ENCODE data around the gene ROR2.
A peak's percentile ranks its signal among the peaks of the same experiment; 100 is the strongest.

The ROR2 gene

DNA sequence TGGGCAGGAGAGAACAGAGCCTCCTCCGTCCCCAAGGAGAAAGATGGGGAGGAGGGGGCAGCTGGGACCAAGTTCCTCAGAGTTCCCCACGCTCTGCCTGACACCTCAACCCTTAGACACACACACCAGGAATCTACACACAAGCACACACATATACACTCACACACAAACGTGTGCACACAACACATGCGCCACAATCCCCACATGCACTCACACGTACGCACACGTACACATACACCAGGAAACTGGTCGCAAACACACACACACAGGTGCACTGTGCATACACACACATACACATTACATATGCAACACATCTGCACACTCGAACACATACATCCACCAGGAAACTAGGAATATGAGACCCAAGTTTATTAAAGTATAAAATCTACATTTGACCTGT lies 50.4 kb downstream of the ROR2 start:
- ATAC-seq: no peak
- TF ChIP-seq, protein P1, sequence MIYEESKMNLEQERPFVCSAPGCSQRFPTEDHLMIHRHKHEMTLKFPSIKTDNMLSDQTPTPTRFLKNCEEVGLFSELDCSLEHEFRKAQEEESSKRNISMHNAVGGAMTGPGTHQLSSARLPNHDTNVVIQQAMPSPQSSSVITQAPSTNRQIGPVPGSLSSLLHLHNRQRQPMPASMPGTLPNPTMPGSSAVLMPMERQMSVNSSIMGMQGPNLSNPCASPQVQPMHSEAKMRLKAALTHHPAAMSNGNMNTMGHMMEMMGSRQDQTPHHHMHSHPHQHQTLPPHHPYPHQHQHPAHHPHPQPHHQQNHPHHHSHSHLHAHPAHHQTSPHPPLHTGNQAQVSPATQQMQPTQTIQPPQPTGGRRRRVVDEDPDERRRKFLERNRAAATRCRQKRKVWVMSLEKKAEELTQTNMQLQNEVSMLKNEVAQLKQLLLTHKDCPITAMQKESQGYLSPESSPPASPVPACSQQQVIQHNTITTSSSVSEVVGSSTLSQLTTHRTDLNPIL (CRISPR knock-in tag; IDR thresholded peaks at IDR 0.05; ENCODE audit: low read depth): no peak
- TF ChIP-seq, protein P2, sequence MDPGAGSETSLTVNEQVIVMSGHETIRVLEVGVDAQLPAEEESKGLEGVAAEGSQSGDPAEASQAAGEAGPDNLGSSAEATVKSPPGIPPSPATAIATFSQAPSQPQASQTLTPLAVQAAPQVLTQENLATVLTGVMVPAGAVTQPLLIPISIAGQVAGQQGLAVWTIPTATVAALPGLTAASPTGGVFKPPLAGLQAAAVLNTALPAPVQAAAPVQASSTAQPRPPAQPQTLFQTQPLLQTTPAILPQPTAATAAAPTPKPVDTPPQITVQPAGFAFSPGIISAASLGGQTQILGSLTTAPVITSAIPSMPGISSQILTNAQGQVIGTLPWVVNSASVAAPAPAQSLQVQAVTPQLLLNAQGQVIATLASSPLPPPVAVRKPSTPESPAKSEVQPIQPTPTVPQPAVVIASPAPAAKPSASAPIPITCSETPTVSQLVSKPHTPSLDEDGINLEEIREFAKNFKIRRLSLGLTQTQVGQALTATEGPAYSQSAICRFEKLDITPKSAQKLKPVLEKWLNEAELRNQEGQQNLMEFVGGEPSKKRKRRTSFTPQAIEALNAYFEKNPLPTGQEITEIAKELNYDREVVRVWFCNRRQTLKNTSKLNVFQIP (CRISPR knock-in tag; IDR thresholded peaks at IDR 0.05; ENCODE audit: borderline replicate concordance, low read depth): no peak
- TF ChIP-seq CSDC2 (CRISPR knock-in tag; IDR thresholded peaks at IDR 0.05) (no peak), OSR1 (CRISPR knock-in tag; IDR thresholded peaks at IDR 0.05) (no peak), ZC3H10 (CRISPR knock-in tag; IDR thresholded peaks at IDR 0.05) (no peak), PPARA (CRISPR knock-in tag; IDR thresholded peaks at IDR 0.05; ENCODE audit: borderline replicate concordance) (no peak), ZNF70 (CRISPR knock-in tag; IDR thresholded peaks at IDR 0.05) (no peak), RARB (CRISPR knock-in tag; IDR thresholded peaks at IDR 0.05) (no peak), ISL1 (CRISPR knock-in tag; IDR thresholded peaks at IDR 0.05) (no peak), ZNF8 (CRISPR knock-in tag; IDR thresholded peaks at IDR 0.05) (no peak), TOX (CRISPR knock-in tag; IDR thresholded peaks at IDR 0.05; ENCODE audit: borderline replicate concordance) (no peak), BACH2 (CRISPR knock-in tag; IDR thresholded peaks at IDR 0.05; ENCODE audit: borderline replicate concordance) (no peak), ESRRG (CRISPR knock-in tag; IDR thresholded peaks at IDR 0.05) (no peak), SNAI2 (CRISPR knock-in tag; IDR thresholded peaks at IDR 0.05) (no peak), ARNTL (CRISPR knock-in tag; IDR thresholded peaks at IDR 0.05; ENCODE audit: borderline replicate concordance, low read depth) (no peak)
- TF ChIP-seq, protein P3, sequence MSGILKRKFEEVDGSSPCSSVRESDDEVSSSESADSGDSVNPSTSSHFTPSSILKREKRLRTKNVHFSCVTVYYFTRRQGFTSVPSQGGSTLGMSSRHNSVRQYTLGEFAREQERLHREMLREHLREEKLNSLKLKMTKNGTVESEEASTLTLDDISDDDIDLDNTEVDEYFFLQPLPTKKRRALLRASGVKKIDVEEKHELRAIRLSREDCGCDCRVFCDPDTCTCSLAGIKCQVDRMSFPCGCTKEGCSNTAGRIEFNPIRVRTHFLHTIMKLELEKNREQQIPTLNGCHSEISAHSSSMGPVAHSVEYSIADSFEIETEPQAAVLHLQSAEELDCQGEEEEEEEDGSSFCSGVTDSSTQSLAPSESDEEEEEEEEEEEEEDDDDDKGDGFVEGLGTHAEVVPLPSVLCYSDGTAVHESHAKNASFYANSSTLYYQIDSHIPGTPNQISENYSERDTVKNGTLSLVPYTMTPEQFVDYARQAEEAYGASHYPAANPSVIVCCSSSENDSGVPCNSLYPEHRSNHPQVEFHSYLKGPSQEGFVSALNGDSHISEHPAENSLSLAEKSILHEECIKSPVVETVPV (CRISPR knock-in tag; IDR thresholded peaks at IDR 0.05): no peak

DNA sequence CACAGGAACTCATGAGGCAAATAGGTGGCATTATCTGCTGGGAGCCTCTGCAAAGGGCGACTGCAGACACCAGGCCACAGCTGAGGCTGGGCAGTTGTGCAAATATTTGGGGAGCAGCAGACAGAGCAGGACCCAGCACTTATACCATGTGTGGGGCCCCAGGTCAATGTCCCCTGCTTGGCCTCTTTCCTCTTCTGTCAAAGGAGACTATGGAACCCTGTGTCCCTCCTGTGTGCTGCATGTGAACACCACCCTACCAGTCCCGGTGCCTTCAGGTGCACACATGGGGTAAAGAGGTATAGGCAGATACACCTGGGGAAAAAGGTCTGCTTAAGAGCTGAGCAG lies 50.8 kb downstream of the ROR2 start:
- TF ChIP-seq, protein P4, sequence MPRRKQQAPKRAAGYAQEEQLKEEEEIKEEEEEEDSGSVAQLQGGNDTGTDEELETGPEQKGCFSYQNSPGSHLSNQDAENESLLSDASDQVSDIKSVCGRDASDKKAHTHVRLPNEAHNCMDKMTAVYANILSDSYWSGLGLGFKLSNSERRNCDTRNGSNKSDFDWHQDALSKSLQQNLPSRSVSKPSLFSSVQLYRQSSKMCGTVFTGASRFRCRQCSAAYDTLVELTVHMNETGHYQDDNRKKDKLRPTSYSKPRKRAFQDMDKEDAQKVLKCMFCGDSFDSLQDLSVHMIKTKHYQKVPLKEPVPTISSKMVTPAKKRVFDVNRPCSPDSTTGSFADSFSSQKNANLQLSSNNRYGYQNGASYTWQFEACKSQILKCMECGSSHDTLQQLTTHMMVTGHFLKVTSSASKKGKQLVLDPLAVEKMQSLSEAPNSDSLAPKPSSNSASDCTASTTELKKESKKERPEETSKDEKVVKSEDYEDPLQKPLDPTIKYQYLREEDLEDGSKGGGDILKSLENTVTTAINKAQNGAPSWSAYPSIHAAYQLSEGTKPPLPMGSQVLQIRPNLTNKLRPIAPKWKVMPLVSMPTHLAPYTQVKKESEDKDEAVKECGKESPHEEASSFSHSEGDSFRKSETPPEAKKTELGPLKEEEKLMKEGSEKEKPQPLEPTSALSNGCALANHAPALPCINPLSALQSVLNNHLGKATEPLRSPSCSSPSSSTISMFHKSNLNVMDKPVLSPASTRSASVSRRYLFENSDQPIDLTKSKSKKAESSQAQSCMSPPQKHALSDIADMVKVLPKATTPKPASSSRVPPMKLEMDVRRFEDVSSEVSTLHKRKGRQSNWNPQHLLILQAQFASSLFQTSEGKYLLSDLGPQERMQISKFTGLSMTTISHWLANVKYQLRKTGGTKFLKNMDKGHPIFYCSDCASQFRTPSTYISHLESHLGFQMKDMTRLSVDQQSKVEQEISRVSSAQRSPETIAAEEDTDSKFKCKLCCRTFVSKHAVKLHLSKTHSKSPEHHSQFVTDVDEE (CRISPR knock-in tag; IDR thresholded peaks at IDR 0.05): no peak
- TF ChIP-seq TCF4 (CRISPR knock-in tag; IDR thresholded peaks at IDR 0.05; ENCODE audit: borderline replicate concordance): 0 out of 2 replicates have a peak, but pooled peaks have one; percentile 6
- ATAC-seq: no peak

DNA sequence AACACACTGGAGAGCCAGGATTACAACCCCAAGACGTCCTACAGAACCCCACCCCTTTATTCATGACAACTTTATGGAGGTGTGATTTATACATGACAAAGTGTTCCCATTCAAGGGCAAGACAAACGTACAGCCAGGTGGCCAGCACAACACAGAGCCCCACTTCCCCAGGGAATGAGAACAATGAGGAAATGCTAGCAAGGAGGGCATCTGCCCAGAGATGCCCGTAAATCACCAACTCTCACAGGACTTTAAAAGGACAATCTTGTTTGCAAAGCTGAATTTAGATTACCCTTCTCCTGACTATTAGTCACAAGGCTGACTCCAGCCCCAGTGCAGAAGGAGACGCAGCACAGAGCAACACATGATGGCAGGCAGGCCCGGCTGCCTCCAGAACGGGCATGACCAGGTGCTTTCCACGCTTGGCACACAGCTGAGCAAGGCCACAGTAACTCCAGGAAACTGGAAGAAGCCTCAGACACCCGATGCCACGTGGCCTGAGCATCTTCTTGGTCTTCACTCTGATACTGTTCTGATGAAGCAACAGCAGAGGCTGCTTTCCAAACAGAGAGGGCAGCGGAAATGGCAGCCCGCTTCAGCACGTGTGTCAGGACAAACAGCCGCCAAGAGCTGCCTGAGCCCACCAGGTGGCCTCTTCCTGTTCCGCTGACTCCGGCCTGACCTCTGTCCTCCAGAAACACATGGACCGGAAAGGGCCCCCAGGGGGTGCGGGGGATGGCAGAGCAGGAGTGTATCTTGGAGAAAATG lies 51.4 kb downstream of the ROR2 start:
- TF ChIP-seq SNAI2 (CRISPR knock-in tag; IDR thresholded peaks at IDR 0.05) (no peak), ZNF70 (CRISPR knock-in tag; IDR thresholded peaks at IDR 0.05) (0 out of 2 replicates have a peak, but pooled peaks have one; percentile 45), ISL1 (CRISPR knock-in tag; IDR thresholded peaks at IDR 0.05) (peak; percentile 72), TCF4 (CRISPR knock-in tag; IDR thresholded peaks at IDR 0.05; ENCODE audit: borderline replicate concordance) (0 out of 2 replicates have a peak, but pooled peaks have one; percentile 30)
- TF ChIP-seq, protein P3 (CRISPR knock-in tag; IDR thresholded peaks at IDR 0.05): no peak
- ATAC-seq: peak; percentile 6; the same call in 1 of the 3 replicates

DNA sequence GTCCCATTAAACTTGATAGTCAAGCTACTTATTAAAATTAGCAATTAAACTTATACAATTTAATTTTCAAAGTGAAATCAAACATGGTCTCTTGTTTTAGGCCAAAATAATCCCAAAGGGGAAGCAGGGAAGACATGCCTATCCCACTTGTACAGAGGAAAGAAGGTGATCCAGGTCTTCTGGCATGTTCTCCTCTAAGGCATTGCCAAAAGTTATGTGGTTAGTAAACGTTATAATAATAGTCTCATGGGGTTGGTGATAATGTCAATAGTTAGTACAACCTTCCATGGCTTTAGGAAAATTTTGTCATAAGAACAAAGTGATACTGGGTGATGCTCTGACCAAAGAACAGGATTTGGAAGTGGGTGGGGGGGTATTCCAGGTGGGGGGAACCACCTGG lies 52.8 kb downstream of the ROR2 start:
- TF ChIP-seq, protein P3 (CRISPR knock-in tag; IDR thresholded peaks at IDR 0.05): no peak
- no peak for TF ChIP-seq TOX (CRISPR knock-in tag; IDR thresholded peaks at IDR 0.05; ENCODE audit: borderline replicate concordance)
- TF ChIP-seq BACH2 (CRISPR knock-in tag; IDR thresholded peaks at IDR 0.05; ENCODE audit: borderline replicate concordance): no peak
- TF ChIP-seq ZNF8 (CRISPR knock-in tag; IDR thresholded peaks at IDR 0.05): no peak
- no peak for TF ChIP-seq RARB (CRISPR knock-in tag; IDR thresholded peaks at IDR 0.05)
- no peak for TF ChIP-seq ZFP3 (CRISPR knock-in tag; IDR thresholded peaks at IDR 0.05)
- no peak for TF ChIP-seq CSDC2 (CRISPR knock-in tag; IDR thresholded peaks at IDR 0.05)
- no peak for TF ChIP-seq ZNF70 (CRISPR knock-in tag; IDR thresholded peaks at IDR 0.05)
- no peak for TF ChIP-seq SNAI2 (CRISPR knock-in tag; IDR thresholded peaks at IDR 0.05)
- TF ChIP-seq, protein P1 (CRISPR knock-in tag; IDR thresholded peaks at IDR 0.05; ENCODE audit: low read depth): no peak
- ATAC-seq: no peak

Measured in SK-N-SH treated with all-trans-retinoic acid at 6 μM for 48 hours (cell line).